Activated CD8-positive, alpha-beta memory T cell treated with anti-CD3 and anti-CD28 coated beads, Interleukin-2, amount 50 U/mL, for 48 hours (primary cell): ENCODE data around the gene RBM42.
"Not testable (repeated sequence)": the region's sequence is repeated elsewhere in the genome, so short reads cannot be mapped to it uniquely, and the experiment has no call there.

Experiments
- DNase-seq: peaks from one replicate; pipeline ENCODE4 v3.0.0-alpha.2; 2020

Gene RBM42

DNA sequence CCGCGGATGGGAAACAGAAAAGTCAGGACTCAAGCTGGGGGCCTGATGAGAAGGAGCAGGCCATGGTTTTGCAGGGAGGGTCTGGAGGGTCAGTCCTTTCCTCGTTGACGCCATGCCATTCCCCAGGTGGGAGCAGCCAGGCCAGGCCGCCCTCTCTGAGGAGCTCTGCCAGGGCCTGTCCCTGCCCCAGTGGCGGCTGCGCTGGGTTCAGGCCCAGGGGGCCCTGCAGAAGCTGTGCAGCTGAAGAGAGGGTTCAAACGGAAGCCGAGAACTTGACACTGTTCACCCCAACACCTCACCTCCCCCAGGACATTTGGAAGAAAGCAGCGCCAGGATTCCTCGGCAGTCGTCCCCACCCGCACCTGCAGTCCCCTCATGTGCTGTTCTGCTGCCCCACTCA is 6.1 kb upstream of the RBM42 start:
- no peak for DNase-seq

DNA sequence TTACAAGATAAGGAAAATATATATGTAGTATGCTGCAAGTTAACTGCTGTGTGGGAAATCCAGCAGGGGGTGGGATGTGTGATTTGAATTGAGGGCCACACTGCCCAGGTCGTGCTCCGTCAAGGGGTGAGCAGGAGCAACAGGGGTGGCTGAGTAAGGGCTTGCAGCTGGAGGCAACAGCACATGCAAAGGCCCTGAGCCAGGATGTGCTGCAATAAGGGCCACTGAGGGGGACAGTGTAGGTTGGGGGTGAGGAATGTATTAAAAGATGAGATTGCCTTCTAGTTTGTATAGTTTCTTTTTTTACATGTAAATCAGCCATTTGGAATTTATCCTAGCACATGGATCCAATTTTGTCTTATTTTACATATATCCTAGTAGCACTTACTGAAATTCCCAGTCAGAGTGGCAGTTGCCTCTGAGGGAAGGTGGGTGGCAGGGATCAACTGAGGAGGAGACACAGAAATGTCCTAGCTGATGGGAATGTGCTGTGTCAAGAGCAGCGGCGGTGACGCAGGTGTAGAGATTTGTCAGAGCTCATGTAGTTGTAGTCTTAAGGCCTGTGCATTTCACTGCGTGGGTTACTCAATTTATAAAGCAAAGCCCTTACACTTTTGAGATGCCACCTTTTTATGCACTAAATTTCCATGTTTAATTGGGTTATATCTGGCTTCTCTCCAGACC is 5.4 kb upstream of the RBM42 start:
- no peak for DNase-seq

DNA sequence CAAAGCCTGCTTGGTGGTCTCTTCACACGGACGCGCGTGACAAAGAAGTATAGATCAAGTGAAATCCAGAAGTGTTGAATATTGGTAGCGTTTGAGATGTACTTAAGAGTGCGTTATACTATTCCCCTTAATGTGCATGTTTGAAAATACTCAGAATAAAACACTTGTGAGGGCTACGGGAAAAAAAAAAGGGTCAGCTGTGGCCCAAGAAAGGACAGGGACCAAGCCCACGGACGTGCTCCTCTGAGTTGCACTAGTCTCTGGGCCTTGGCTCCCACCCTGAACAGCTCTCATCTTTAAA is 622 bp upstream of the RBM42 start:
- DNase-seq, result no peak

DNA sequence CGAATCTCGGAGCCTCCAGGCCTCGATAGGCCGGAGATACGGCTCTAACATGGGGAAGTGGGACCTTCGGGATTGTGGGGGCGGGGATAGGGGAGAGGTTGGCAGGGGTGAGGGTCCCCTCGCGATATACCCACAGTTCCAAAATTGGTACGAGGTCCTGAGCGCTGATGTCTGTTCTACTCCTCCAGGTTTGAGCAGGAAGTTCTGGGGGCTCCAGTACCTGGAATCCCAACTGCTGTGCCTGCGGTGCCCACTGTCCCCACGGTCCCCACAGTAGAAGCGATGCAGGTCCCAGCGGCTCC is 447 bp downstream of the RBM42 start:
- DNase-seq, result no peak

DNA sequence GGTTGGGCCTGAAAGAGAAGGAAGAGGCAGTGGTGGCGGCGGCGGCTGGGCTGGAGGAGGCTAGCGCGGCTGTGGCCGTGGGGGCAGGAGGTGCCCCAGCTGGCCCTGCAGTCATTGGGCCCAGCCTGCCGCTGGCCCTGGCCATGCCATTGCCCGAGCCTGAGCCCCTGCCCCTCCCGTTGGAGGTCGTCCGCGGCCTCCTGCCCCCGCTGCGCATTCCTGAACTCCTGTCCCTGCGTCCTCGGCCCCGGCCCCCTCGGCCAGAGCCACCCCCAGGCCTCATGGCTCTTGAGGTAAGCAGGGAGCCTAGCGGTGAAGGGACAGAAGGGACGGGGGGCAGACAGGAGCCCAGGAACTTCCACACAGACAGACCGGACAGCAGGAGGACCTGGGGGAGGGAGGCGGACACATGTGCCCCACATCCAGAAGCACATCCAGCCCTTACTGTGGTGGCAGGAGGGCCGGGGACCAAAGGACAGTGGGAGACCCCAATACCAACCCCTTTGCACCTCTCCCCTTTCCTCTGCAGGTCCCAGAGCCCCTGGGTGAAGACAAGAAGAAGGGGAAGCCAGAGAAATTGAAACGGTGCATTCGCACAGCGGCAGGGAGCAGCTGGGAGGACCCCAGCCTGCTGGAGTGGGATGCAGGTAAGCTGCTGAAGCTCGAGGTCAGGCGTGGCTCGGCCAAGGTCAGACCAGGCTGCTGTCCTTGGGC is 5.0 kb downstream of the RBM42 start:
- DNase-seq, result no peak

DNA sequence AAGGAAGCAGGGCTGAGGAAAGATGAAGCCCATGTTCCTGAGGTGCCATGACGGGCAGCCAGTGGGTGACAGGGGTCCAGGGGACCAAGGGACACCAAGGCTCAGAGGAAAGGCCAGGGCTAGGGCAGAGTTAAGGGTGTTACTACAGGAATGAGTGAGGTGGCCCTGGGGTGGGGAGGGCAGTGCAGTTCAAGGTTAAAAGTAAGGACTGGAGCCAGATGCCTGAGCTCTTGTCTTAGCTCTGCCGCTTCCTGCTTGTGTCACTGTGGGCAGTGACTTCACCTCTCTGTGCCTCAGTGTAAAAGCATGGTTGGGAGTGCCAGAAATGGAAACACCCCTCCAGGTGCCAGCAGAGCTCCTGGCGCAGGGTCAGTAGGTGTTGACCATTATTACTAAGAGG is 7.8 kb downstream of the RBM42 start:
- DNase-seq, result no peak

DNA sequence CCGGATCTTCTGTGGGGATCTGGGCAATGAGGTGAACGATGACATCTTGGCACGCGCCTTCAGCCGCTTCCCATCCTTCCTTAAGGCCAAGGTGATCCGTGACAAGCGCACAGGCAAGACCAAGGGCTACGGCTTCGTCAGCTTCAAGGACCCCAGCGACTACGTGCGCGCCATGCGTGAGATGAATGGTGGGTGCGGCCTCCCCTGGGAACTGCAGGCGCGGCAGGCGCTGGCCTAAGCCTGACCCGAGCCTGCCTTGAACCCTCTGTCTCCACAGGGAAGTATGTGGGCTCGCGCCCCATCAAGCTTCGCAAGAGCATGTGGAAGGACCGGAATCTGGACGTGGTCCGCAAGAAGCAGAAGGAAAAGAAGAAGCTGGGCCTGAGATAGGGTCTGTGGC is 8.3 kb downstream of the RBM42 start:
- no peak for DNase-seq

DNA sequence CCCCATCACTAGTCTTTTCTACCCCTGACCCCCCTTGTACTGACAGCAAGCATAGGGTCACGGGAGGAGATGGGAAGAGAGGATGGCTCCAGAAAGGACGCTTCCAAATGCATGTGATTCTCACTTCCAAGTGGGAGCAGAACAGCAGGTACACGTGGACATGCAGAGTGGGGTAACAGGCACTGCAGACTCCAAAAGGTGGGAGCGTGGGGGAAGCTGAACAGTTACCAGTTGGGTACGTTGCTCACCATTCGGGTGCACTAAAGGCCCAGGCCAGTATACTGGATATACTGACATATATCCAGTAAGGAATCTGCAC is 10.4 kb downstream of the RBM42 start:
- DNase-seq, result no peak

DNA sequence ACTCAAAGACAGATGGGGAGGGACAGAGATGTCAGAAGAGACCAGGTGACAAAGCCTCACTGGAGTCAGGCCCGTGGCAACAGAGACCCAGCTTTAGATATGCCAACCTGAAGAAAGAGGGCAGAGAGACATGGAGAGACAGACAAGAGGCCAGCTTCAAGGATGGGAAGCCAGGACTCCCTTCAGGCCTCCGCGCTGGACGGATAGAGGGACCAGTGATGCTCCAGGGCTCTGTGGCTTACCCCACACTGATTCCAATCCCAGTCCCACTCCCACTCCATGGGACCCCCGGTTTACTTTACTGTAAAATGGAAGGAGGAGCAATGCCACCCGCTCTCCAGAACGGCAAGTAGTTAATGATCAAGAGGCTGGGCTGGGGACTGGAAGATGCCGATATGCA is 11.0 kb downstream of the RBM42 start:
- no peak for DNase-seq

DNA sequence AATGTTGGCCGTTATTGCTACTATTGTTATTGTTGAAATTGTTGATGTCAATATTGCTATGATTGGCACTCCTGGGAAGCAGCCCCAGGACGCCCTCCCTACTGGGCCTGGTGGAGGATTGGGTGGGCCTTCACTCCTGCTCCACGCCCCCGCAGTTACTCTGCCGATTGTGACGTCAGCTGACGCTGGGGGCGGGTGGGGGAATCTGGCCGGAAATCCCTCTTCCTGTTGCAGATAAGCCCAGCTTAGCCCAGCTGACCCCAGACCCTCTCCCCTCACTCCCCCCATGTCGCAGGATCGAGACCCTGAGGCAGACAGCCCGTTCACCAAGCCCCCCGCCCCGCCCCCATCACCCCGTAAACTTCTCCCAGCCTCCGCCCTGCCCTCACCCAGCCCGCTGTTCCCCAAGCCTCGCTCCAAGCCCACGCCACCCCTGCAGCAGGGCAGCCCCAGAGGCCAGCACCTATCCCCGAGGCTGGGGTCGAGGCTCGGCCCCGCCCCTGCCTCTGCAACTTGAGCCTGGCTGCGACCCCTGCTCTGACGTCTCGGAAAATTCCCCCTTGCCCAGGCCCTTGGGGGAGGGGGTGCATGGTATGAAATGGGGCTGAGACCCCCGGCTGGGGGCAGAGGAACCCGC is 12.8 kb downstream of the RBM42 start, which contains the start of gene ETV2:
ETV2 (plus strand) TSS at position 231 of the 637 bp plus-strand sequence. CDS start 716 bp downstream, outside the sequence.
- peak; percentile 77 for DNase-seq

DNA sequence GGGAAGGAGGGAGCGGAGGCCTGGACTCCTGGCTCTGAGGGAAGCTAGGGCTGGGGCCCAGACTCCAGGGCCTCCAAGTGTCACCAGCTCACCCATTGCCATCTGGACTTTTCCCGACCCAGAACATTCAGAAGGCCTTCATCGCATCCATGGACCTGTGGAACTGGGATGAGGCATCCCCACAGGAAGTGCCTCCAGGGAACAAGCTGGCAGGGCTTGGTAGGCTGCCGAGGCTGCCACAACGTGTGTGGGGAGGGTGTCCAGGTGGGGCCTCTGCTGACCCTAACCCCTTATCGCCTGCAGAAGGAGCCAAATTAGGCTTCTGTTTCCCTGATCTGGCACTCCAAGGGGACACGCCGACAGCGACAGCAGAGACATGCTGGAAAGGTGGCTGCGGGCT is 13.5 kb downstream of the RBM42 start:
- no peak for DNase-seq

DNA sequence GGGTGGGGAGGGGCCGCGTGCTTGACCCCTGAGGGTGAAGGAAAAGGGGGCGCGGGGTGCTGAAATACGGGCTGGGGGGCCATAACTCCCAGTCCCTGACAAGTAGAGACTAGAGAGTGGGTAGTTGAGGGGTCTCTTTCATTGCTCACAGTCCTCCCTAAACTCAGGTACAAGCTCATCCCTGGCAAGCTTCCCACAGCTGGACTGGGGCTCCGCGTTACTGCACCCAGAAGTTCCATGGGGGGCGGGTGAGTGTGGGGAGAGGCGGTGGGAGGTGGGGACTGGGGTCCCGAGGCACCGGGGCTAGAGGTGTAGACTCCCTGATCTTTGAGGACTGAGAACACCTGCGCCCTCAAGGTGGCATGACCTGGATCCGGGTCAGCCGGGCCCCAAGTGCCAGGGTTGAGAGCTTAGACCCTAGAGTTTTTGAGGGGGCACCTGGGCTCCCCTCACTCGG is 14.0 kb downstream of the RBM42 start:
- DNase-seq, result peak; percentile 66

DNA sequence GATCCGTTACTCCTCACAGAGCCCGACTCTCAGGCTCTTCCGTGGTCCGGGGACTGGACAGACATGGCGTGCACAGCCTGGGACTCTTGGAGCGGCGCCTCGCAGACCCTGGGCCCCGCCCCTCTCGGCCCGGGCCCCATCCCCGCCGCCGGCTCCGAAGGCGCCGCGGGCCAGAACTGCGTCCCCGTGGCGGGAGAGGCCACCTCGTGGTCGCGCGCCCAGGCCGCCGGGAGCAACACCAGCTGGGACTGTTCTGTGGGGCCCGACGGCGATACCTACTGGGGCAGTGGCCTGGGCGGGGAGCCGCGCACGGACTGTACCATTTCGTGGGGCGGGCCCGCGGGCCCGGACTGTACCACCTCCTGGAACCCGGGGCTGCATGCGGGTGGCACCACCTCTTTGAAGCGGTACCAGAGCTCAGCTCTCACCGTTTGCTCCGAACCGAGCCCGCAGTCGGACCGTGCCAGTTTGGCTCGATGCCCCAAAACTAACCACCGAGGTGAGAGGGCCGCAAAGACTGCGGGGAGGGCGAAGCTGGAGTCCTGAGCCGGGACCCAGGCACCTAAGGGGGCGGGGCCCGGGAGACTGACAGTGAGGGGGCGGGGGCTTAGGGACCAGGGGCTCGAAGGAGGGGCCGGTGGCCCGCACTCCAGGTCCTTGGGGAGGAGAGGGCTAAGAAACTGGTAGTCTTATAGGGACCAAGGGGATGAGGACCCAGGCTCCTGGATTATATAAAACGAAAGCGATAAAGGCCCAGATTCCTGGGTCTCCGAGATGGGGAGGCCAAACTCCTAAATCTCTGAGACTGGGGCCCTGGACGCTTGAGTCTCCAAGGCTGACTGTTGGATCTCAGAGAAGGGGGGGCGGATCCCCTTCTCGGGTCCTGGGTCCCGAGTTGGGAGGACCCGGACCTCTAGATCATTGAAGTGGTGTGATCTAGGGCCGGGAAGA is 14.7 kb downstream of the RBM42 start:
- DNase-seq, result peak; percentile 91

DNA sequence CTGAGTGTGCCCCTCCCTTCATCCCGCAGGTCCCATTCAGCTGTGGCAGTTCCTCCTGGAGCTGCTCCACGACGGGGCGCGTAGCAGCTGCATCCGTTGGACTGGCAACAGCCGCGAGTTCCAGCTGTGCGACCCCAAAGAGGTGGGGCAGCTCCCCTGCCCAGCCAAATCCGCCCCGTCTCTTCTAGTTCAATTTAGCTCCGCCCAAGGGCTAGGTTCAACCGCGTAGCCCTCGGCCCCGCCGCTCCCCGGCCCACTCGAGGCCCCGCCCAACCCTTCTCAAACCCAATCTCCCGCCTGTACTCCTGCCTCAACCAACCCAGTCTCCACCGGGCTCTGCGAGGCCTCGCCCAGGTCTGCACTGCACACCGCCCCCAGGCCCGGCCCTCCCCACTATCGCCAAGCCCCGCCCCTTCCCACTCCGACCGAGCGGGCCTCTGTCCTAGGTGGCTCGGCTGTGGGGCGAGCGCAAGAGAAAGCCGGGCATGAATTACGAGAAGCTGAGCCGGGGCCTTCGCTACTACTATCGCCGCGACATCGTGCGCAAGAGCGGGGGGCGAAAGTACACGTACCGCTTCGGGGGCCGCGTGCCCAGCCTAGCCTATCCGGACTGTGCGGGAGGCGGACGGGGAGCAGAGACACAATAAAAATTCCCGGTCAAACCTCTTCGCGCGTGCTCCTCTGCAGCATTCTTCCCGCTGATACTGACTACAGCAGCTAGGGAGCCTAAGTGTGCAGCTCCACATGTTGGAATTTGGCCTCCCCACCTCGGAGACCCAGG is 15.6 kb downstream of the RBM42 start:
- DNase-seq, result peak; percentile 96

DNA sequence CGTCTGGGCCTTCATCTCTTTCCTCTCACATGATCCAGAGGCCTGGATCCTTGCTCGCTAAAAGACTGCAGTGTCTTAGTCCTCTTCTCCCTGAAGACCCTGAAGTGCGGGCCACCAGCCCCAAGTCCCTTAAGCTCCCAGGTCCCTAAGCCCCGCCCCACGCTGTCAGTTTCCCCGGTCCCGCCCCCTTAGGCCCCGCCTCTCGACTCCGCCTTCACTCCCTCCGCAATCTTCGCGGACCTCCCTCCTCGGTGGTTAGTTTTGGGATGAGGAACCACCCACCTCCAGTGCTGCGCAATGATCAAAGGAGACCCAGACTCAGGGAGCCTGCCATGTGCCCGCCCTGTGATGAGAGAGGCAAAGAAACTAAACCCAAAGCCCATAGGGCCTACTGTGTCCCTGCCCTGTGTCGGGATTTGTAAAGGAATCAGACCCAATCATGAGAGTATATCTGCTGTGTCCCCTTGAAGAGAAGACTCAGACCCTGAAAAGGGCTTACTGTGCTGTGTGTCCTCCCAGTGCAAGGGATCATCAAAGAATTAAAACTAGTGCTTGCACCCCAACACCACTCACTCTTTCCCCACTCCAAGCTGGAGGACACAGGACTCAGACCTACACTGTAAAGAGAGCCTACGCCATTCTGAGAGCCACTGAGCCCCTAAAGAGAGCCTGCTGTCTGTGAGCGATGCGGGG is 16.3 kb downstream of the RBM42 start:
- peak; percentile 94 for DNase-seq

DNA sequence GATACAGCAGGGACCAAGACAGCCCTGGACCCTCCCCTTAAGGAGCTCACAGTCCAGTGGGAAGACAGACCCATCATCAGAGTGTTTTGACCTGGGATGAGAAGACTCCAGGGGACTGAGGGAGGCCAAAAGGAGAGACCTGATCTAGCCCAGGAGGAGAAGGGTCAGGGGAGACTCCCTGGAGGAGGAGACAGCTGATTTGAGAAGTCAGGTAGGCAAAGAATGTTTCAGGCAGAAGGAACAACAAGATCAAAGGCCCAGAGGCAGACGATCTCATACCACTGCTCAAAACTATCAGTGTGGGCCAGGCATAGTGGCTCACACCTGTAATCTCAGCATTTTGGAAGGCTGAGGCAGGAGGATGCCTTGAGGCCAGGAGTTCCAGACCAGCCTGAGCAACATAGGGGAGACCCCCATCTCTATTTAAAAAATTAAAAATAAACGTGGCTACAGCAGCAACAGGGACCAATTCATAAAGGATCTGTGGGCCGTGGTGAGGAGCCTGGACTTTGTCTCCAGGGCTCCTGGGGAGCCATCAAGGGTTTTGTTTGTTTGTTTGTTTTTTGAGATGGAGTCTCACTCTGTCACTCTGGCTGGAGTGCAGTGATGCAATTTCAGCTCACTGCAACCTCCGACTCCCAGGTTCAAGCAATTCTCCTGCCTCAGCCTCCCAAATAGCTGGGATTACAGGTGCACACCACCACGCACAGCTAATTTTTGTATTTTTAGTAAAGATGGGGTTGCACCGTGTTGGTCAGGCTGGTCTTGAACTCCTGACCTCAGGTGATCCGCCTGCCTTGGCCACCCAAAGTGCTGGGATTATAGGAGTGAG is 17.1 kb downstream of the RBM42 start:
- no peak for DNase-seq

DNA sequence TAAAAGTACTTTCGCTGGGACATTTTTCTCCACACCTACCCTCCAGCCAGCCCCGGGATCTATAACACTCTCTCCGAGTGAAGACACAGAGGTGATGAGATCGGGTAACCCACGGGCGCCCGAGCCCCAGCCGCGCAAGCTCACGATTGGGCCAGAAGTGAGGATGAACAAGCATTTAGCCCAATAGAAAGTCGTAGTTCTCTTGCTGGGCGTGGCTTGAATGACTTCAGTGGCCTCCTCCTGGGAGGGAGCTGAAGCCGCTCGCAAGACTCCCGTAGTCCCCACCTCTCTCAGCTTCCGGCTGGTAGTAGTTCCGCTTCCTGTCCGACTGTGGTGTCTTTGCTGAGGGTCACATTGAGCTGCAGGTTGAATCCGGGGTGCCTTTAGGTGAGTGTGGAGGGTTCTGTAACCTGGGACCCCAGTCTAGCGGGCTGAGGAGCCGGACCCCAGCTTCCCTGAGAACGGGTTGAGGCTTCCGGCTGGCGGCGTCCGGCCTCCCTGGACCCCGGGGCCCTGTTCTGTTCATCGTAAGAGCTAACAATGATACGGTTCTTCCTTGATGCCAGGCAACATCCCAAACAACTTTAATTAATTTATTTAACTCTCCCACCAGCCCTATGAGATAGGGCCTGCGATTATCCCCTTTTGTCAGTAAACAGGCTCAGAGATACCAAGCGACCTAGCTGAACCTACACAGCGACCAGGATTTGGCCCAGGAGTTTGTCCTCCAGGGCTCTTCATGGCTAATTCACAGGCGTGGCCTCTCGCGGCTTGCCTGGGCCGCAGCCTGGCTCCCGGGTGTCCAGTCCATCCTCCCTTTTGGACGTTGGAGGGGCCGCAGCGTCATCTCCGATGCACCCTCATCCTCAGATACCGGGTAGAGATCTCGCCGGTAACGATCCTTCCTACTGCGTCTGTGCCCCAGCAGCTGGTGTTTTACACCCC is 19.5 kb downstream of the RBM42 start, which contains the start of gene COX6B1:
COX6B1 (plus strand) TSS at position 307 of the 945 bp plus-strand sequence. CDS start 2,921 bp downstream, outside the sequence.
- peak; percentile 89 for DNase-seq

DNA sequence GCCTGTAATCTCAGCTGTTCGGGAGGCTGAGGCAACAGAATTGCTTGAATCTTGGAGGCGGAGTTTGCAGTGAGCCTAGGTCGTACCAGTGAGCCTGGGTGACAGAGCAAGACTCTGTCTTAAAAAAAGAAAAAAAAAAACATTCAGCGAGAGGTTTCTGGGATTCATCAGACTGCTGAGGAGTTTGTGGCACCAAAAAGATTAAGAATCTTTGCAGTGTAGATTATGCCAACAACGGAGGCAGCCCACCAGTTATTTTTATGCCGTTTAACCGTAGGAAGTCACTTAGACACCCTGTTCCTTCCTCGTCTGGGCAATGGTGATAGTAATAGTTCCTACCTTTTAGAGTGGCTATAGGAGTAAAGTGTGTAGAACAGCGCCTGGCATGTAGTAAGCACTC is 21.7 kb downstream of the RBM42 start:
- DNase-seq, result no peak

DNA sequence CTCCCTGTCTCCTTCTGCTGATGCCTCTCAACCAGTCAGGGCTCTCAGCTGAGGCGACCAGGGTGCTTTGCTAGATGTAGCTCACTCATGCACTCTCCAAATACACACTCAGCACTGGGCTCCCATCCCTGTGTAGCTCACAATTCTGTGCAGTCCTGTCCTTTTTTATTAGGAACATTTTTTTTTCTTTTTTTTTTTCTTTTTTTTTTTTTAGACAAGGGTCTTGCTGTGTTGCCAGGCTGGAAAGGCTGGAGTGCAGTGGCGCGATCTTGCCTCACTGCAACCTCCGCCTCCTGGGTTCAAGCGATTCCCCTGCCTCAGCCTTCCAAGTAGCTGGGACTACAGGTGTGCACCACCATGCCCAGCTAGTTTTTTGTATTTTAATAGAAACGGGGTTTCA is 26.0 kb downstream of the RBM42 start:
- not testable (repeated sequence) for DNase-seq

DNA sequence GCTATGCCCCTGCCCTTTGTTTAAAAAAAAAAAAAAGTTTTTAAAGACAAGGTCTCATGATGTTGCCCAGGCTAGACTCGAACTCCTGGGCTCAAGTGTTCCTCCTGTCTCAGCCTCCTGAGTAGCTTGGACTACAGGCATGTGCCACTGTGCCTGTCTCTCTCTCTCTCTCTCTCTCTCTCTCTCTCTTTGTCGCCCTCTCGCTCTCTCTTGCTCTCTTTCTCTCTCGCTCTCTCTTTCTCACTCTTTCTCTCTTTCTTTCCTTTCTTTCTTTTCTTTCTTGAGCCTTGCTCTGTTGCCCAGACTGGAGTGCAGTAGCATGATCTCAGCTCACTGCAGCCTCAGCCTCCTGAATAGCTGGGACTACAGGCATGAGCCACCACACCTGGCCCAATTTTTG is 26.8 kb downstream of the RBM42 start:
- no peak for DNase-seq
